Astrocyte of the cerebellum (primary cell): ENCODE measurements around the gene GABRB3.

Experiments used
- DNase-seq: peaks from one replicate; pipeline ENCODE4 v3.0.0-alpha.2; 2011; ENCODE audit warnings: low read depth
- H3K4me3 ChIP-seq: 2 replicates; pipeline ENCODE4 v1.5.1; 2011; ENCODE audit warnings: mild to moderate bottlenecking, low read depth, low read length, moderate library complexity
- in situ Hi-C: cut with HindIII; loops from 2 replicates; pipeline ENCODE4 v1.10.0; 2017; ENCODE audit warnings: low sequenced_read_pairs
- TF ChIP-seq, protein P1 (sequence below): IDR thresholded peaks from 2 replicates; pipeline ENCODE4 v1.5.1; 2012; ENCODE audit warnings: low read length, low read depth, moderate library complexity, mild to moderate bottlenecking; ENCODE audit errors: missing control alignments

Gene GABRB3

DNA sequence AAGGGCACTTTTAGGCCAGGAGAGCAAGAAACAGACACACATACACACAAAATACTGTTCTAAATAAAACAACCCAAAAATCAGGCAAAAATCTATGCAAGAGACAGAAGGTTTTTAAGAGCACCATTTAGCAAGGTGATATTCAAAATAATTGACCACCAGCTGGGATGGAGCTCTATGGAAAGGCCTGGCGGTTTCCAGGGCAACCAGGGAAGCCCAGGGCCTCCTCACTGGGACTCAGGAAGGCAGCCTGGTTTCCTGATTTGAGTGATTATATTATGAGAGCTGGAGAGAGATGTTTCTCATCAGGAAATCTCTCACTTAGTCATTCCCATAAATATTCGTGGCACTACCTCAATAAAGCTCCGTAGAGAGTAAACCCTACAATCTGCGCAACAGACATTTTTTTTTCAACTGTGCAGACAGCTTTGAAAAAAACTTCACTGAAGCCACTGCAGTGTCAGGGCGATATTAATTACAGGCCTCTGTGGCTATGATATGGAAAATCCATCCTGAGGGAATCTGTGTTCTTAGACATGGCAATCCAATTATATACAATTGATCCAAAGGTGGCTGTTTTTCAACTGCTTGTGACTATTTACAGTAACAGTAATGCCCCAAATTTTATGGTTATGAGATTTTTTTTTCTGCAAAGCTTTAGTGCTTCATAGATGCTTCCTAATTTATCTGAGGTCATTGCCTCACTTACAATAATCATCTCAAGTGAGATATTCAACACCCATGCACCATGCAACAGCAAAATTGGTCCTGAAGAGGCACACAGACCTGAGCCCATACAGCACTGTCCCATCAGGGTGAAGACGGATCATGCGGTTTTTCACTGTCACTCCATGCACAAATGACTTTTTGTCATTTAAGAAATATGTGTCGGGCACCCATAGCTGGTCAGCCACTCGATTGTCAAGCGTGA, 152.1 kb downstream of the GABRB3 start:
- in situ Hi-C loops = no loop called here
- no peak for DNase-seq
- TF ChIP-seq, protein P1, sequence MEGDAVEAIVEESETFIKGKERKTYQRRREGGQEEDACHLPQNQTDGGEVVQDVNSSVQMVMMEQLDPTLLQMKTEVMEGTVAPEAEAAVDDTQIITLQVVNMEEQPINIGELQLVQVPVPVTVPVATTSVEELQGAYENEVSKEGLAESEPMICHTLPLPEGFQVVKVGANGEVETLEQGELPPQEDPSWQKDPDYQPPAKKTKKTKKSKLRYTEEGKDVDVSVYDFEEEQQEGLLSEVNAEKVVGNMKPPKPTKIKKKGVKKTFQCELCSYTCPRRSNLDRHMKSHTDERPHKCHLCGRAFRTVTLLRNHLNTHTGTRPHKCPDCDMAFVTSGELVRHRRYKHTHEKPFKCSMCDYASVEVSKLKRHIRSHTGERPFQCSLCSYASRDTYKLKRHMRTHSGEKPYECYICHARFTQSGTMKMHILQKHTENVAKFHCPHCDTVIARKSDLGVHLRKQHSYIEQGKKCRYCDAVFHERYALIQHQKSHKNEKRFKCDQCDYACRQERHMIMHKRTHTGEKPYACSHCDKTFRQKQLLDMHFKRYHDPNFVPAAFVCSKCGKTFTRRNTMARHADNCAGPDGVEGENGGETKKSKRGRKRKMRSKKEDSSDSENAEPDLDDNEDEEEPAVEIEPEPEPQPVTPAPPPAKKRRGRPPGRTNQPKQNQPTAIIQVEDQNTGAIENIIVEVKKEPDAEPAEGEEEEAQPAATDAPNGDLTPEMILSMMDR = no peak
- H3K4me3 ChIP-seq = no peak overlapping the region

DNA sequence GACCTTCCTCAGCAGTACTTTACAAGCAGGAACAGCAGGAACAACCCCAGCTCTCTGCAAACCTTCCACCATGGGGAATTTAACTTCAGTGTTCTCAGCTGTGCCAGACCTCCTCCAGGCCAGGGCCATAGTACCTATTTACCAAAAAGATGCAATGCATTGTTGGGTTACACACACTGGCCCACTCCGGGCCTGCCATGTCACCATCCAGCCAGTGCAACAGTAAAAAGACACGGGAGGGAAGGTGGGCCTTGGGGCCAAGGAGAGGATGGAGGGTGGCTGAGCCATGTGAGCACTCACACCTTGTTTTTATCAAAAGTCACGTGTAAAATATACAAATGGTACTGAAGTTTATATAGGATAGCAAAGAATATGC, 157.0 kb downstream of the GABRB3 start:
- in situ Hi-C loops = no loop called here
- TF ChIP-seq, protein P1 = no peak
- no peak for DNase-seq
- no peak overlapping the region for H3K4me3 ChIP-seq

DNA sequence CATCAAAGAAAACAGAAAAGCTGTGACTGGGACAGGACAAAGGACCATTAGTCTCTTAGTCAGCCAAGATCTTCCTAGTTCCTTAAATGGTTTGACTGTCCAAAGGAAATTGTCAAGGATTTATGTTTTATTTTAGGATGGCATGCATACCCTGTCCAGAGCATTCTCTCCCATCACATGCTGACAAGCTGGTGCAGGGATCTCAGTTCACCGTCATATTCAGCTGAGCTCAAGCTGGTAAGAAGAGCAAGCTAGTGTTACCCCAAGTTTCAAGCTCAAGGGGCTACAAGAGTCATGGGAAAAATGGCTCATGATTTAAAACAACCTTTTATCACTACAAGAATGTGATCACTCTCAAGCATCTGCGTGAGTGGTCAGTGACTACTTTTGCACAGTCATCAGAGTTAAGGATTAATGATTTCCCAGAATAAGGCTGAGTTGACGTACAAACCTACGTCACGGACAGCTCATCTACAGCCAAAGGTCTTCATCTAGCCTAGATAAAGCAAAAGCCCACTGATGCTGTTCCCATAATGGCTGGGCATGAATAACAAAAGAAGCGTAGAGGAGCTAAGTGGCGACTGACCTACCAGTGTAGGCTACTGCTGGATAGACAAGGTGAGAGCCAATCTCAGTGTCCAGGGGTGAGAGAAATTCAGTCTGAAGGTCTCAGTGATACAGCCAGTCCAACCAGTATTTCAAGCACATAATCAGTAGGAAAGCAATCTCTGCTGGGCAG, 157.5 kb downstream of the GABRB3 start:
- H3K4me3 ChIP-seq = no peak overlapping the region
- in situ Hi-C loops = no loop called here
- DNase-seq = no peak
- TF ChIP-seq, protein P1 = no peak

DNA sequence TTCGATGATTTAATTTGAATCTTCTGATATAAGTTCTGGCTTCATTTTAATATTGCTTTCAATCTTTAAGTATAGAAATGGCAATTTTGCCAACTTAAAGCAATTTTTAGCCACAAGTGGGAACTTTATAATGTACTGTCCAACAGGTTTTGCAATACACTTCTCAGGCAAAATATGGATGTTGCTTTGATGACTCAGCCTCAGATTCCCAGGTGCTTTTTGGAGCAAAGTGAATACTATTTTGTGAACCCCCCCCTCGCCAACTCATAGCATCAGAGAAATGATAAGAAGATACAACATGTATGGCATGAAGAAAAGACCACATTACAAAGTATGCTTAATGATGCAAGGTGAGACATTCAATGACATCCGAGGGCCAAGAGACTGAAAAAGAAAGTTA, 158.1 kb downstream of the GABRB3 start:
- TF ChIP-seq, protein P1 = no peak
- H3K4me3 ChIP-seq = no peak overlapping the region
- no peak for DNase-seq
- in situ Hi-C loops = no loop called here

DNA sequence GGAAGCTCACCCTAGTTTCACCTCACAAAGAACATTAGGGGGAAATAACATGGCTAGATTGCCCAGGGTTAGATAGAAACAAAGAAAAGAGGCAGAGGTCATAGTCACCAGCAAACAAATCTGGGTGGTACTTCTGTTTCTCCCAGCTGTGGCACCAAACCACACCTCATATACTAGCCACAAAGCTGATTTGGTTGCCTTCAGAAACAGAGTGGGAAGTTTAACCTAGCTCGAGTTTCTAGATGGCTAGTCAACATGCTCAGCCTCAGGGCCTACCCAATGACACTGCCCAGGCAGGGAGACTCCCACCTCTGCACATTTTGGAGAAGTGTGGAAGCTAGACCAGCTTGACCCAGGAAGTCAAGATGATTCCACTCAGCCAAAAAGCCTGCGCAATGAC, 174.2 kb downstream of the GABRB3 start:
- in situ Hi-C loops = no loop called here
- TF ChIP-seq, protein P1 = no peak
- no peak overlapping the region for H3K4me3 ChIP-seq
- DNase-seq = no peak

DNA sequence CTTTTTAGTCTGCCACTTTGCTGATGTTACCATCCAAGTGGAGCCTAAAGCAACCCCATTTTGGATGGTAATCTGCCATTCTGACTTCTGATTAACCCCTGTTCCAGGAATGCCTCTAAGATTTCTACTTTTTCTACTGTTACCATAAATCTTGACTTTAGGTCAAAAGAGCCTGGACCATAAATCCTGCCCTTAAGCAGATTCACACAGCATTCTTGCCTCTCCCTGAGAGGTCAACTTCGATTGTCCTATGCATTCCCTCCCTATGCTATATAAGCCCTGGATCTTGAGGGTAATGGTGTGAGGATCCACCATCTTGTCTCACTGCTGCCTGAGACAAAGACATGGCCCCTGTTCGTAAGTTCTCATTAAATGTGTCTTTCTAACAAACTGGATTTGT, 177.3 kb downstream of the GABRB3 start:
- in situ Hi-C loops = no loop called here
- DNase-seq = no peak
- TF ChIP-seq, protein P1 = no peak
- no peak overlapping the region for H3K4me3 ChIP-seq
